OCI-LY3 (cell line): ENCODE measurements around the gene NUP93.

Experiments used
- EZH2phosphoT487 ChIP-seq: fragments of 200-600 bp; shearing (Covaris generic); IDR thresholded peaks from 2 replicates; pipeline ENCODE4 v1.6.1; 2018; ENCODE audit warnings: antibody characterized with exemption, mixed run types, low read depth
- TF ChIP-seq, protein P1 (sequence below): fragments of 200-600, 300-600 bp; sonication (generic); IDR thresholded peaks from 2 replicates; pipeline ENCODE4 v1.5.1; 2014; ENCODE audit warnings: antibody characterized with exemption, low read length, low read depth

DNA sequence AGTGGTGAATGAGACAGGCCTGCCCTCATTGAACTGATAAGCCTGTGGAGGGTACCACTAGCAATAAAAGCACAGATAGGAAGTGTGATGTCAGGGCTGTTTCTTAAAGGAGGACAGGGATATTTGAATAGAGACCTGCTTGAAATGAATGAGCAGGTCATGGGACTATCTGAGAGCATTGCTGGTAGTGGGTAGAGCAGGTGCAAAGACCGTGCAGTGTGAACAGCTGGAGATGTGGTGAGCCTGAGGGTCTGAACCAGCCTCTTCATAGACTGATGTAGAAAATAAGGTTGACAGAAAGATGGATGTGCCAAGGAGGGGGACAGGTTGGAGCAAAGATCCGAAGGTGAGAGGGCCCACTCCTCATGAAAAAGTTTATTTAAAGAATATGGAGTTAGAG lies 2.4 kb downstream of the NUP93 start:
- TF ChIP-seq EZH2phosphoT487, result no peak
- TF ChIP-seq, protein P1, sequence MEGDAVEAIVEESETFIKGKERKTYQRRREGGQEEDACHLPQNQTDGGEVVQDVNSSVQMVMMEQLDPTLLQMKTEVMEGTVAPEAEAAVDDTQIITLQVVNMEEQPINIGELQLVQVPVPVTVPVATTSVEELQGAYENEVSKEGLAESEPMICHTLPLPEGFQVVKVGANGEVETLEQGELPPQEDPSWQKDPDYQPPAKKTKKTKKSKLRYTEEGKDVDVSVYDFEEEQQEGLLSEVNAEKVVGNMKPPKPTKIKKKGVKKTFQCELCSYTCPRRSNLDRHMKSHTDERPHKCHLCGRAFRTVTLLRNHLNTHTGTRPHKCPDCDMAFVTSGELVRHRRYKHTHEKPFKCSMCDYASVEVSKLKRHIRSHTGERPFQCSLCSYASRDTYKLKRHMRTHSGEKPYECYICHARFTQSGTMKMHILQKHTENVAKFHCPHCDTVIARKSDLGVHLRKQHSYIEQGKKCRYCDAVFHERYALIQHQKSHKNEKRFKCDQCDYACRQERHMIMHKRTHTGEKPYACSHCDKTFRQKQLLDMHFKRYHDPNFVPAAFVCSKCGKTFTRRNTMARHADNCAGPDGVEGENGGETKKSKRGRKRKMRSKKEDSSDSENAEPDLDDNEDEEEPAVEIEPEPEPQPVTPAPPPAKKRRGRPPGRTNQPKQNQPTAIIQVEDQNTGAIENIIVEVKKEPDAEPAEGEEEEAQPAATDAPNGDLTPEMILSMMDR, result no peak
